Measurements from ENCODE around the gene ASB5.

ASB5 gene

DNA sequence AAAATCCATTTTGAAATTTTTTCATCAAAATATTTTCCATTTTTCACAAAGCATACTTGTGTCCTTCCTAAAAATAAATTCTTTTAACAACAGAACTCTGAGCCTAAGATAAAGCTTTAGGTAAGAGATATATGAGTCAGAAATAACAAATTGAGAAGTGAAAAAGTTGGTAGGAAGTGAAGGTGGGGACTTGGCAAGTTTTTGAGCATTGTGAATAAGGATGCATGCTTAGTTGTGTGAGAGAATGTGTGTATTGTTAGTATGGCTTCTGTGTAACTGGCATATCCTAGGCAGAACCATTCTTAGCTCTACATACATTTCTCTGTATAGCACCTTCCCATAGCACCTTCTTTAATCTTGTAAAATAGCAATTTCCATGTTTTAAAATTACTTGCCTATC lies 6.8 kb downstream of the ASB5 start:
- no peaks in the 10 kb centered on the region for H3K27me3 ChIP-seq (ENCODE audit: control insufficient read depth in 5 of 5, insufficient read depth in 4 of 5, low read length in 5 of 5)
- H3K4me3 ChIP-seq (ENCODE audit: low read depth in 1 of 5, low read length in 5 of 5), result no peak overlapping the region
- no peaks in the 10 kb centered on the region for H3K4me1 ChIP-seq (ENCODE audit: control insufficient read depth in 5 of 5, insufficient read depth in 5 of 5, low read length in 5 of 5)
- no peak overlapping the region for H3K27ac ChIP-seq (ENCODE audit: low read depth, low read length)
- H3K9ac ChIP-seq (ENCODE audit: low read length in 5 of 5), result no peak overlapping the region
- no peaks in the 10 kb centered on the region for H3K9me3 ChIP-seq (ENCODE audit: control insufficient read depth in 5 of 5, low read length in 5 of 5)
- H3K36me3 ChIP-seq (ENCODE audit: control insufficient read depth in 5 of 5, insufficient read depth in 5 of 5, low read length in 5 of 5), result no peaks in the 10 kb centered on the region

- Histone ChIP-seq H3K9ac (ENCODE audit: low read length in 5 of 5) (no peak overlapping the region), H3K4me3 (ENCODE audit: low read depth in 1 of 5, low read length in 5 of 5) (no peak overlapping the region), H3K27me3 (ENCODE audit: control insufficient read depth in 5 of 5, insufficient read depth in 4 of 5, low read length in 5 of 5) (no peaks in the 10 kb centered on the region), H3K27ac (ENCODE audit: low read depth, low read length) (no peak overlapping the region), H3K36me3 (ENCODE audit: control insufficient read depth in 5 of 5, insufficient read depth in 5 of 5, low read length in 5 of 5) (no peaks in the 10 kb centered on the region), H3K4me1 (ENCODE audit: control insufficient read depth in 5 of 5, insufficient read depth in 5 of 5, low read length in 5 of 5) (no peaks in the 10 kb centered on the region), H3K9me3 (ENCODE audit: control insufficient read depth in 5 of 5, low read length in 5 of 5) (no peaks in the 10 kb centered on the region)
Observed at GRCh38 chr4:176261481-176261880, 7.5 kb downstream of the ASB5 start.

- Histone ChIP-seq H3K4me3 (ENCODE audit: low read depth in 1 of 5, low read length in 5 of 5) (no peak overlapping the region), H3K4me1 (ENCODE audit: control insufficient read depth in 5 of 5, insufficient read depth in 5 of 5, low read length in 5 of 5) (no peaks in the 10 kb centered on the region), H3K9ac (ENCODE audit: low read length in 5 of 5) (no peak overlapping the region), H3K27ac (ENCODE audit: low read depth, low read length) (no peak overlapping the region), H3K9me3 (ENCODE audit: control insufficient read depth in 5 of 5, low read length in 5 of 5) (no peaks in the 10 kb centered on the region), H3K36me3 (ENCODE audit: control insufficient read depth in 5 of 5, insufficient read depth in 5 of 5, low read length in 5 of 5) (no peaks in the 10 kb centered on the region), H3K27me3 (ENCODE audit: control insufficient read depth in 5 of 5, insufficient read depth in 4 of 5, low read length in 5 of 5) (no peaks in the 10 kb centered on the region)
Observed at GRCh38 chr4:176261018-176261417, 8.0 kb downstream of the ASB5 start.

- Histone ChIP-seq H3K9ac (ENCODE audit: low read length in 5 of 5) (no peak overlapping the region), H3K27me3 (ENCODE audit: control insufficient read depth in 5 of 5, insufficient read depth in 4 of 5, low read length in 5 of 5) (no peaks in the 10 kb centered on the region), H3K9me3 (ENCODE audit: control insufficient read depth in 5 of 5, low read length in 5 of 5) (no peaks in the 10 kb centered on the region), H3K27ac (ENCODE audit: low read depth, low read length) (no peak overlapping the region), H3K36me3 (ENCODE audit: control insufficient read depth in 5 of 5, insufficient read depth in 5 of 5, low read length in 5 of 5) (no peaks in the 10 kb centered on the region), H3K4me3 (ENCODE audit: low read depth in 1 of 5, low read length in 5 of 5) (no peak overlapping the region), H3K4me1 (ENCODE audit: control insufficient read depth in 5 of 5, insufficient read depth in 5 of 5, low read length in 5 of 5) (no peaks in the 10 kb centered on the region)
Observed at GRCh38 chr4:176259330-176260090, 9.5 kb downstream of the ASB5 start.

GRCh38 chr4:176258135-176258534 lies 10.9 kb downstream of the ASB5 start:
- Histone ChIP-seq H3K4me1 (ENCODE audit: control insufficient read depth in 5 of 5, insufficient read depth in 5 of 5, low read length in 5 of 5) (no peaks in the 10 kb centered on the region), H3K36me3 (ENCODE audit: control insufficient read depth in 5 of 5, insufficient read depth in 5 of 5, low read length in 5 of 5) (no peaks in the 10 kb centered on the region), H3K27ac (ENCODE audit: low read depth, low read length) (no peak overlapping the region), H3K4me3 (ENCODE audit: low read depth in 1 of 5, low read length in 5 of 5) (no peak overlapping the region), H3K9ac (ENCODE audit: low read length in 5 of 5) (no peak overlapping the region), H3K27me3 (ENCODE audit: control insufficient read depth in 5 of 5, insufficient read depth in 4 of 5, low read length in 5 of 5) (no peaks in the 10 kb centered on the region), H3K9me3 (ENCODE audit: control insufficient read depth in 5 of 5, low read length in 5 of 5) (no peaks in the 10 kb centered on the region)

DNA sequence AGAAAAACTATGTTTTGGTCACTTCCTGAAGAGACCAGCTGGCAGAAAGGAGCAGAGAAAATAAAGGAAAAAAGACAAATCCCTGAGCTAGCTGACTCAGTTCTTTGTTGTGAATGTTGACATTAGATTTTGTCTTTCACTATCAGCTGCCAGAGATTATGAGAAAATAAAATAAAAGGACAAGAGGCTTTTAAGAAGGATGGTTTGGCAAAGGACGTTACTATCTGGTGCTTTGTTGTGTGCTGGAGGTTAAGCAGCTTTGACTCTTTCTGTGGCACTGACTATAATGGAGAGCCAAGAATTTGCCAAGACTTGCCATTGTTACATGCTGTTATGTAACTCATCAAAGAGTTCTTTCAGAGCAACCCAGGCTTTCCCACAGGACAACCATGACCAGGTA lies 12.1 kb downstream of the ASB5 start:
- Histone ChIP-seq H3K36me3 (ENCODE audit: control insufficient read depth in 5 of 5, insufficient read depth in 5 of 5, low read length in 5 of 5) (no peaks in the 10 kb centered on the region), H3K27ac (ENCODE audit: low read depth, low read length) (no peak overlapping the region), H3K9ac (ENCODE audit: low read length in 5 of 5) (no peak overlapping the region), H3K4me1 (ENCODE audit: control insufficient read depth in 5 of 5, insufficient read depth in 5 of 5, low read length in 5 of 5) (no peaks in the 10 kb centered on the region), H3K4me3 (ENCODE audit: low read depth in 1 of 5, low read length in 5 of 5) (no peak overlapping the region), H3K9me3 (ENCODE audit: control insufficient read depth in 5 of 5, low read length in 5 of 5) (no peaks in the 10 kb centered on the region), H3K27me3 (ENCODE audit: control insufficient read depth in 5 of 5, insufficient read depth in 4 of 5, low read length in 5 of 5) (no peaks in the 10 kb centered on the region)

DNA sequence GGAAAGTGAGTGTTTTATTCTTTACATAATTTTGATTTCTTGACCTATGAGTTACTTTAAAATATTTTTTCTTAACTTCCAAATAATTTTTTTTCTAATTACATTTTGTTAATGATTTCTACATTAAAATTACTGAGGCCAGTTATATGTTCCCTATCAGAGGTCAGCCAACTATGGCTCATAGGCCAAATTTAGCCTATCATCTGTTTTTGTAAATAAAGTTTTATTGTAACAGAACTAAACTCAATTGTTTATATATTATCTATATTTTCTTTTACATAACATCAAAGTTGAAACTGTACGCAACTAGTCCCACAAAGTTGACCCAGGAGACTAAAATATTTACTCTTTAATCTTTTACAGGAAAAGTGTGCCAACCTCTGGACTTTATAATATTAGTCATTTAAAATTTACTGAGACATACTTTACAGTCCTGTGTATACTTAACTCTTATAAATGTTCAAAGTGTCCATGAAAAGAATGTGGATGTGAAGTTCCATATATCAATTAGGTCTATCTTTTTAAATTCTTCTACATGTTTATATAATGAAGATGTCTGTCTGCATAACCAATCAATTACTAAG lies 26.2 kb downstream of the ASB5 start:
- H3K27ac ChIP-seq (ENCODE audit: low read depth, low read length), result no peak overlapping the region
- H3K4me1 ChIP-seq (ENCODE audit: control insufficient read depth in 5 of 5, insufficient read depth in 5 of 5, low read length in 5 of 5), result no peaks in the 10 kb centered on the region
- no peak overlapping the region for H3K9ac ChIP-seq (ENCODE audit: low read length in 5 of 5)
- no peaks in the 10 kb centered on the region for H3K27me3 ChIP-seq (ENCODE audit: control insufficient read depth in 5 of 5, insufficient read depth in 4 of 5, low read length in 5 of 5)
- no peaks in the 10 kb centered on the region for H3K36me3 ChIP-seq (ENCODE audit: control insufficient read depth in 5 of 5, insufficient read depth in 5 of 5, low read length in 5 of 5)
- H3K4me3 ChIP-seq (ENCODE audit: low read depth in 1 of 5, low read length in 5 of 5), result no peak overlapping the region
- no peaks in the 10 kb centered on the region for H3K9me3 ChIP-seq (ENCODE audit: control insufficient read depth in 5 of 5, low read length in 5 of 5)

DNA sequence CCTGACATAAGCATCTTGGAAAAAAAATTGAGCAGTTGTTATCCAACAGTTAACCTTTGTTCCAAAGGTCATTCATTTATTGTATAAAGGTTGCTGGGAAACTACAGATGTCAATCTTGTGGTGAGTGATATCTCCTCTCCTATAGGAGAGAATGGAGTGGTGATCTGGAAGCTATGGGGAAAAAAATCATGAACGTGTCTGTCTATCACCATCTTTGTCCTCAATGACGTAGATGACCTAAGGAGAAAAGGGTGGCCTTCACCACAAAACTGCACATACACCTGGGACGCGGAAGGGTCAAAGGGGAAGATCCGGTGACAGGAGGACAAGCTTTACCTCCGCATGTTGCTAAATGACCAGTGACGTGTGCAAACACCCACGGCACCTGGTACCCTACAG lies 27.3 kb downstream of the ASB5 start:
- no peaks in the 10 kb centered on the region for H3K27me3 ChIP-seq (ENCODE audit: control insufficient read depth in 5 of 5, insufficient read depth in 4 of 5, low read length in 5 of 5)
- H3K27ac ChIP-seq (ENCODE audit: low read depth, low read length), result no peak overlapping the region
- no peak overlapping the region for H3K4me3 ChIP-seq (ENCODE audit: low read depth in 1 of 5, low read length in 5 of 5)

DNA sequence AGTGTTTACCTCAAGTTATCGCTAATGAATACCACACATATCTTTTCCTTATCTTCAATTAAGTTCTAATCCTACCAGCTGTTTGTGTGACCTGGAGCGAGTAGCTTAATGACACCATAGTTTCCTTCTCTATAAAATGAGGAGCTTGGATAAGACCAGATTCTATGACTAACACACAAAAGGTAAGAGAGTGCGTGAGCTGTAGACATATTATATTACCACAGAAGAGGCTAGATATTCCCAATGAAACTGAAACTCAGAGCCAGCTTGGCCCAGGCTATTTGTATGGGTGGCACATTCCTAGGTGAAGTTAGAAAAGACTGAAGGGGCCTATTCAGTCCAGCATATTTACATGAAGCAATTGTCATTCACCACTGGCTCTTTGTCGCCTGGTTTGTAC lies 30.2 kb downstream of the ASB5 start:
- no peak overlapping the region for H3K9ac ChIP-seq (ENCODE audit: low read length in 5 of 5)
- no peaks in the 10 kb centered on the region for H3K9me3 ChIP-seq (ENCODE audit: control insufficient read depth in 5 of 5, low read length in 5 of 5)
- no peaks in the 10 kb centered on the region for H3K27me3 ChIP-seq (ENCODE audit: control insufficient read depth in 5 of 5, insufficient read depth in 4 of 5, low read length in 5 of 5)
- no peak overlapping the region for H3K27ac ChIP-seq (ENCODE audit: low read depth, low read length)
- H3K36me3 ChIP-seq (ENCODE audit: control insufficient read depth in 5 of 5, insufficient read depth in 5 of 5, low read length in 5 of 5), result no peaks in the 10 kb centered on the region
- no peaks in the 10 kb centered on the region for H3K4me1 ChIP-seq (ENCODE audit: control insufficient read depth in 5 of 5, insufficient read depth in 5 of 5, low read length in 5 of 5)
- H3K4me3 ChIP-seq (ENCODE audit: low read depth in 1 of 5, low read length in 5 of 5), result no peak overlapping the region

More for the DNA sequence above, 27.3 kb downstream of the ASB5 start:
- Histone ChIP-seq H3K4me1 (ENCODE audit: control insufficient read depth in 5 of 5, insufficient read depth in 5 of 5, low read length in 5 of 5) (no peaks in the 10 kb centered on the region), H3K36me3 (ENCODE audit: control insufficient read depth in 5 of 5, insufficient read depth in 5 of 5, low read length in 5 of 5) (no peaks in the 10 kb centered on the region), H3K9ac (ENCODE audit: low read length in 5 of 5) (no peak overlapping the region), H3K9me3 (ENCODE audit: control insufficient read depth in 5 of 5, low read length in 5 of 5) (no peaks in the 10 kb centered on the region)

GRCh38 chr4:176238157-176238610 lies 30.8 kb downstream of the ASB5 start:
- Histone ChIP-seq H3K9ac (ENCODE audit: low read length in 5 of 5) (no peak overlapping the region), H3K9me3 (ENCODE audit: control insufficient read depth in 5 of 5, low read length in 5 of 5) (no peaks in the 10 kb centered on the region), H3K4me3 (ENCODE audit: low read depth in 1 of 5, low read length in 5 of 5) (no peak overlapping the region), H3K4me1 (ENCODE audit: control insufficient read depth in 5 of 5, insufficient read depth in 5 of 5, low read length in 5 of 5) (no peaks in the 10 kb centered on the region), H3K27me3 (ENCODE audit: control insufficient read depth in 5 of 5, insufficient read depth in 4 of 5, low read length in 5 of 5) (no peaks in the 10 kb centered on the region), H3K27ac (ENCODE audit: low read depth, low read length) (no peak overlapping the region), H3K36me3 (ENCODE audit: control insufficient read depth in 5 of 5, insufficient read depth in 5 of 5, low read length in 5 of 5) (no peaks in the 10 kb centered on the region)
